DND-41 (cell line): Measurements from ENCODE around the gene PANK1.

Source experiments
- ATAC-seq: fragments of 200-7000 bp; cut with Tn5 transposase; 3 replicates; pipeline ENCODE4 v1.9.1; 2021; ENCODE audit warnings: low read depth; ENCODE audit not compliant: insufficient read depth
- DNase-seq: peaks from one replicate; pipeline ENCODE4 v3.0.0-alpha.2; 2020
- H2AFZ ChIP-seq: 2 replicates; pipeline ENCODE4 v1.6.0; 2012; ENCODE audit warnings: low read depth, low read length
- H3K27ac ChIP-seq: 2 replicates; pipeline ENCODE4 v1.5.1; 2012; ENCODE audit warnings: low read length, inconsistent platforms
- H3K27me3 ChIP-seq: fragments of 200-600 bp; sonication (generic); 2 replicates; pipeline ENCODE4 v1.6.0; 2012; ENCODE audit warnings: low read length, mild to moderate bottlenecking, inconsistent platforms; ENCODE audit not compliant: insufficient read depth, poor library complexity
- H3K36me3 ChIP-seq: 2 replicates; pipeline ENCODE4 v1.5.1; 2012; ENCODE audit warnings: low read length, inconsistent platforms; ENCODE audit not compliant: insufficient read depth
- H3K4me1 ChIP-seq: 2 replicates; pipeline ENCODE4 v1.5.1; 2012; ENCODE audit warnings: mild to moderate bottlenecking, low read length; ENCODE audit not compliant: insufficient read depth
- H3K4me2 ChIP-seq: 2 replicates; pipeline ENCODE4 v1.6.0; 2012; ENCODE audit warnings: mild to moderate bottlenecking, moderate library complexity, low read length, inconsistent platforms; ENCODE audit not compliant: insufficient read depth
- H3K4me3 ChIP-seq, 2 experiments: fragments of 200-600 bp in 1 of 2; shearing (Covaris generic) in 1 of 2; 2 replicates each; pipeline ENCODE4 v1.5.1; 2012 to 2016; ENCODE audit warnings: inconsistent platforms in 2 of 2, low read length in 2 of 2, mild to moderate bottlenecking in 2 of 2, low read depth in 1 of 2, moderate library complexity in 1 of 2
- H3K79me2 ChIP-seq: 2 replicates; pipeline ENCODE4 v1.6.0; 2012; ENCODE audit warnings: low read length, inconsistent platforms; ENCODE audit not compliant: insufficient read depth
- H3K9ac ChIP-seq: 2 replicates; pipeline ENCODE4 v1.6.0; 2012; ENCODE audit warnings: low read depth, mild to moderate bottlenecking, inconsistent platforms, low read length, moderate library complexity
- H3K9me3 ChIP-seq: 2 replicates; pipeline ENCODE4 v1.5.1; 2012; ENCODE audit warnings: low read length, moderate library complexity, mild to moderate bottlenecking, inconsistent platforms; ENCODE audit not compliant: insufficient read depth, severe bottlenecking
- H4K20me1 ChIP-seq: 2 replicates; pipeline ENCODE4 v1.6.0; 2012; ENCODE audit warnings: low read length; ENCODE audit not compliant: insufficient read depth
- EZH2 ChIP-seq: IDR thresholded peaks from 3 replicates; pipeline ENCODE4 v1.6.1; 2012; ENCODE audit warnings: borderline replicate concordance, low read depth, mild to moderate bottlenecking, moderate library complexity, low read length, inconsistent platforms; ENCODE audit not compliant: severe bottlenecking
- TF ChIP-seq, protein P1 (sequence below): IDR thresholded peaks from 2 replicates; pipeline ENCODE4 v1.5.1; 2012; ENCODE audit warnings: borderline replicate concordance, low read length, moderate library complexity, mild to moderate bottlenecking; ENCODE audit not compliant: poor library complexity, severe bottlenecking; ENCODE audit errors: extremely low read depth

Gene PANK1

DNA sequence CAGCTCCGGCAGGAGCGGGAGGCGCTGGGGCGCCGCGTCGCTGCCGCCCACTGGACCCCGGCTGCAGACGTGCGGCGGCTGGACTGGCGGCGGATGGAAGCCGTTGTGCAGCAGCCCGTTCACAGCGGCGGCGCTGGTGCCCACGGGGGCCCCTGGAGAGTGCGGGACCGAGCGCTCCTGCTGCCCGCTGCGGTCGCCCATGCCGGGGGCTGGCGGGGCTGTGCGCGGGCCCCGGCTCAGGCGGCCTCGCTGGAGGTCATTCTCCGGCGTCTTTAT is 413 bp downstream of the PANK1 start:
- Histone ChIP-seq H3K4me1 (peaks cover 32% of the 10 kb centered on the region), H3K9ac (peak overlapping the region; percentile 95), H3K27me3 (no peaks in the 10 kb centered on the region), H3K36me3 (no peaks in the 10 kb centered on the region; the same call in none of the 2 replicates), H3K9me3 (no peaks in the 10 kb centered on the region), H3K4me2 (peak overlapping the region; percentile 66), H3K27ac (peak overlapping the region; percentile 82), H4K20me1 (peaks cover 15% of the 10 kb centered on the region; the same call in 1 of the 2 replicates), H3K4me3 (peak overlapping the region; percentile 44 to 65), H3K79me2 (peaks cover 48% of the 10 kb centered on the region), H2AFZ (peak overlapping the region; percentile 85)
- TF ChIP-seq EZH2 = no peak
- TF ChIP-seq, protein P1, sequence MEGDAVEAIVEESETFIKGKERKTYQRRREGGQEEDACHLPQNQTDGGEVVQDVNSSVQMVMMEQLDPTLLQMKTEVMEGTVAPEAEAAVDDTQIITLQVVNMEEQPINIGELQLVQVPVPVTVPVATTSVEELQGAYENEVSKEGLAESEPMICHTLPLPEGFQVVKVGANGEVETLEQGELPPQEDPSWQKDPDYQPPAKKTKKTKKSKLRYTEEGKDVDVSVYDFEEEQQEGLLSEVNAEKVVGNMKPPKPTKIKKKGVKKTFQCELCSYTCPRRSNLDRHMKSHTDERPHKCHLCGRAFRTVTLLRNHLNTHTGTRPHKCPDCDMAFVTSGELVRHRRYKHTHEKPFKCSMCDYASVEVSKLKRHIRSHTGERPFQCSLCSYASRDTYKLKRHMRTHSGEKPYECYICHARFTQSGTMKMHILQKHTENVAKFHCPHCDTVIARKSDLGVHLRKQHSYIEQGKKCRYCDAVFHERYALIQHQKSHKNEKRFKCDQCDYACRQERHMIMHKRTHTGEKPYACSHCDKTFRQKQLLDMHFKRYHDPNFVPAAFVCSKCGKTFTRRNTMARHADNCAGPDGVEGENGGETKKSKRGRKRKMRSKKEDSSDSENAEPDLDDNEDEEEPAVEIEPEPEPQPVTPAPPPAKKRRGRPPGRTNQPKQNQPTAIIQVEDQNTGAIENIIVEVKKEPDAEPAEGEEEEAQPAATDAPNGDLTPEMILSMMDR = no peak
- ATAC-seq (peak; percentile 23), DNase-seq (no peak)

DNA sequence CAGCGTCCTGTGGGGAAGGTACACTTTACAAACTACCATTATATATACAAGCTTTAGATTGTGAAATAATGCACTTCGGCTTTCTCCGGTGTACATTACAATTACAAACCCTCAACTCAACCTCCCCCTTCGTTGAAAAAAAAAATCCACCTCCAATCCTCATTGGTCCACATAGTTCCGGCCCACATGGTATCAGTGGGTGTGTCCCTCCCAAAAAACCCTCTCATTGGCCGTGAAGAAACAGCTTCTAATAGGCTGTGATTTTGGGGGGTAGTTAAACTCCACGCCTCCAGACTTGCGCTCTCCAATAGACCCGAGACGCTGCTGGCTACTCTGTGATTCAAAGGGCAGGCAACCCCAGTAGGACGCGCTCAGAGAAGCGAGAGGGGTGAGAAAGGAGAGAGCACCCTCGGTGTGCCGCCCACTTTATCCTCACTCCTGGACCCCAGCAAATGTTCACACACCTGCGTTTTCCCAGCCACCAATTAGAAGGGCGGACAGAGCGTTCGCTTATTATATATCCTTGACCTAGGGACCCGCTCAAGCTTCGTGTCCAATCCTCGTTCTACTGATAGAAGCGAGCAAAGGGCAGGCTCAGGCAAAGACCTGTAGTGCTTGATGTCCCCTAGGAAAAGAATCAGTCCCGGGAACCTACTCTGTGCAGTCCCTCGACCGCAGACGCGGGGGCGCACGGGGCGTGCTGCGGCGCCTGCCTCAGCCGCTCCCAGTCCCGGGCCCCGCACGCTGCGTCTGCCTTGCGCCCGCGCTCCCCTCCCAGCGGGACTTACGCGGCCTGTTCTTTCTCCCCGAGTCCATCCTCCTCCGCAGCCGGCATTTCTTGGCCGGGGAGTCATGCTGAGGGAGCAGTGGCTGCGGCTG is 991 bp downstream of the PANK1 start:
- Histone ChIP-seq H3K79me2 (peaks cover 54% of the 10 kb centered on the region), H3K27ac (peak overlapping the region; percentile 82), H3K4me2 (peak overlapping the region; percentile 66), H3K36me3 (no peaks in the 10 kb centered on the region; the same call in none of the 2 replicates), H3K4me3 (peak overlapping the region; percentile 44 to 65), H3K4me1 (peaks cover 32% of the 10 kb centered on the region), H2AFZ (peak overlapping the region; percentile 85), H3K9me3 (no peaks in the 10 kb centered on the region), H3K9ac (peak overlapping the region; percentile 95), H3K27me3 (no peaks in the 10 kb centered on the region), H4K20me1 (peaks cover 21% of the 10 kb centered on the region; the same call in 1 of the 2 replicates)
- DNase-seq (peak; percentile 91), ATAC-seq (peak; percentile 85)
- TF ChIP-seq EZH2 = no peak
- TF ChIP-seq, protein P1 = peak; percentile 16

DNA sequence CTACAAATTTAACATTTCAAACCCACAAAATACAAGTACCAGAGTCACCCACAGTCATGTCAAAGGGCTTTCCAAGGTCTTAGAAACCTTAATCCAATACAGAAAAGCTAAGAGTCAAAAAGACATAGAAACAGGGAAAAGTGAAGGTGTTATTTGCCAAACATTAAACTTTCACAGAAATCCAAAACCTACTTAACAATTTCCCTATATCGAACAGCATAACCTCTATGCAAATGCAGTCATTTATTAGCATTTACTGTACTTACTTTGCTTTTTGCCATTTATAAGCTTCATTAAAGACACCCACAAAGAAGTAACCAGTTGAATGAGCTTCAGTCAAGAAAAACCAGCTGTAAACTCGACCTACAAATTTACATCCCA is 1.6 kb downstream of the PANK1 start:
- H3K27ac ChIP-seq = peak overlapping the region; percentile 42
- peaks cover 60% of the 10 kb centered on the region for H3K79me2 ChIP-seq
- H4K20me1 ChIP-seq = peaks cover 21% of the 10 kb centered on the region; the same call in 1 of the 2 replicates
- DNase-seq (no peak), ATAC-seq (no peak)
- H3K4me2 ChIP-seq = peak overlapping the region; percentile 66
- peaks cover 32% of the 10 kb centered on the region for H3K4me1 ChIP-seq
- H3K9ac ChIP-seq = peak overlapping the region; percentile 45
- H2AFZ ChIP-seq = peak overlapping the region; percentile 23; the same call in 1 of the 2 replicates
- H3K27me3 ChIP-seq = no peaks in the 10 kb centered on the region
- TF ChIP-seq, protein P1 = no peak
- no peak for TF ChIP-seq EZH2
- H3K4me3 ChIP-seq = peak overlapping the region; percentile 20 to 65; a peak in 3 of 4 replicates
- H3K9me3 ChIP-seq = no peaks in the 10 kb centered on the region
- no peaks in the 10 kb centered on the region; the same call in none of the 2 replicates for H3K36me3 ChIP-seq
